ENCODE results near the gene SCN2B.

DNA sequence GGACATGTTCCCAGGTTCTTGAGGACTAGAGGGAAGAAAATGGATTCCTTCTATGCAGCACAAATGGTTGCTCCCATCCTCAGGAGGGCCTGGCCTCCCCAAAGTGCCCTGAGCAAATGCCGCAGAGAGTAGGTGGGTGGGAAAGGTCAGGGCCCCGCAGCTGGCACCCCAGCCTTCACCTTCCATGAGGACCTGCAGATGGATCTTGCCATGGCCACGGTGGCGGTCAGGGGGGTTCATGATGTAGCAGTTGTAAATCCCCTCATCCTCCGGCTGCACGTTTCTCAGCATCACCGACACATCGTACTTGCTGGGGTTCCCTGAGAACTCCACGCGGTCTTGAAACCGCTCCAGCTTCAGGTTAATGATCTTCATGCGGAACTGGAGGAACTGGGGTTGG lies 8.5 kb downstream of the SCN2B start:
- TF ChIP-seq EZH2 (IDR thresholded peaks at IDR 0.05; ENCODE audit: insufficient read depth, poor library complexity, severe bottlenecking) (no peak), EZH2phosphoT487 (IDR thresholded peaks at IDR 0.05; ENCODE audit: insufficient read depth, low read depth) (no peak)
